ENCODE data around the gene STING1. TPM values are rescaled to one million over a fixed set of nuclear protein-coding genes. Genes with fewer than 3 reads are reported as not detected.

Gene STING1
- total RNA-seq, 1 experiment from 2014 or later, result 0.48 TPM

DNA sequence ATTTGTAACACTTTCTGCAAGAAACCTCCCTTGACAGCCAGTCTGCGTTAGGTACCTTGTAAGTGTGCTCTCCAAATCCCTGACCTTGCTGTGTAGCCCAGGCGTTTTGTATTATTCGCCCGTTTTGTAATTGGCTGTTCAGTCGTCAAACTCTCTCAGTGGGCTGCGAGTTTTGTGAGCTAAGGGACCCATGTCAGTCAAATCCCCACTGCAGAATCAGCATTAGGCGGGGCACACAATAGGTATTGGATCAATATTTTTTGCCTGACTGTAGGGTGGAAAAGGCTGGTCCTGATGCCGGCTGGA is 43.9 kb downstream of the STING1 start:
- H3K9me3 ChIP-seq (ENCODE audit: control insufficient read depth, low read depth, low read length), result no peaks in the 10 kb centered on the region
- H3K9ac ChIP-seq (ENCODE audit: extremely low read depth, insufficient read length, low read length), result peak overlapping the region; percentile 39
- H2AFZ ChIP-seq (ENCODE audit: low read length), result no peak overlapping the region
- H3K23ac ChIP-seq (ENCODE audit: insufficient read length, low read depth, low read length), result no peak overlapping the region
- H3K14ac ChIP-seq (ENCODE audit: insufficient read depth, low read length), result no peak overlapping the region
- H3K27me3 ChIP-seq (ENCODE audit: insufficient read depth, low read length), result no peaks in the 10 kb centered on the region
- H4K8ac ChIP-seq (replicated peaks; ENCODE audit: insufficient read length, low read depth, low read length), result no peak overlapping the region
- no peak overlapping the region for H2BK5ac ChIP-seq (ENCODE audit: insufficient read length, low read length)
- TF ChIP-seq, protein P1, sequence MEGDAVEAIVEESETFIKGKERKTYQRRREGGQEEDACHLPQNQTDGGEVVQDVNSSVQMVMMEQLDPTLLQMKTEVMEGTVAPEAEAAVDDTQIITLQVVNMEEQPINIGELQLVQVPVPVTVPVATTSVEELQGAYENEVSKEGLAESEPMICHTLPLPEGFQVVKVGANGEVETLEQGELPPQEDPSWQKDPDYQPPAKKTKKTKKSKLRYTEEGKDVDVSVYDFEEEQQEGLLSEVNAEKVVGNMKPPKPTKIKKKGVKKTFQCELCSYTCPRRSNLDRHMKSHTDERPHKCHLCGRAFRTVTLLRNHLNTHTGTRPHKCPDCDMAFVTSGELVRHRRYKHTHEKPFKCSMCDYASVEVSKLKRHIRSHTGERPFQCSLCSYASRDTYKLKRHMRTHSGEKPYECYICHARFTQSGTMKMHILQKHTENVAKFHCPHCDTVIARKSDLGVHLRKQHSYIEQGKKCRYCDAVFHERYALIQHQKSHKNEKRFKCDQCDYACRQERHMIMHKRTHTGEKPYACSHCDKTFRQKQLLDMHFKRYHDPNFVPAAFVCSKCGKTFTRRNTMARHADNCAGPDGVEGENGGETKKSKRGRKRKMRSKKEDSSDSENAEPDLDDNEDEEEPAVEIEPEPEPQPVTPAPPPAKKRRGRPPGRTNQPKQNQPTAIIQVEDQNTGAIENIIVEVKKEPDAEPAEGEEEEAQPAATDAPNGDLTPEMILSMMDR (conservative IDR thresholded peaks at IDR 0.05), result no peak
- Mint-ChIP-seq H3K27me3 (ENCODE audit: low read depth) (peaks cover 3% of the 10 kb centered on the region), H3K36me3 (ENCODE audit: insufficient read depth in 1 of 3, low read depth in 3 of 3) (peaks cover 5 to 27% (median 13%) of the 10 kb centered on the region in 3 experiments; a peak in 6 of 7 replicates), H3K4me1 (peaks cover 20% of the 10 kb centered on the region in 2 experiments), H3K27ac (peak overlapping the region in 2 of 3 experiments; percentile 35 to 55; a peak in 2 of 7 replicates), H3K4me3 (peak overlapping the region; percentile 95 to 96), H3K9me3 (no peaks in the 10 kb centered on the region)
- no peak overlapping the region for H2BK120ac ChIP-seq (ENCODE audit: low read depth, low read length, poor library complexity, severe bottlenecking)
- DNase-seq, result no peak
- H3K4me2 ChIP-seq (ENCODE audit: insufficient read depth, insufficient read length, low read length), result peak overlapping the region; percentile 89
- no peak overlapping the region for H3T11ph ChIP-seq (ENCODE audit: low read length)
- H4K91ac ChIP-seq (ENCODE audit: insufficient read length, low read depth, low read length), result no peak overlapping the region
- no peak overlapping the region for H3K4ac ChIP-seq (ENCODE audit: low read depth, low read length)
- no peak overlapping the region for H4K5ac ChIP-seq (ENCODE audit: insufficient read length, low read depth, low read length)
- H2AK5ac ChIP-seq (ENCODE audit: insufficient read length, low read length), result no peak overlapping the region
- H2BK12ac ChIP-seq (ENCODE audit: insufficient read length, low read depth, low read length), result no peak overlapping the region
- peaks cover 2% of the 10 kb centered on the region; the same call in 1 of the 2 replicates for H3K4me1 ChIP-seq (ENCODE audit: insufficient read depth, low read length)
- no peak overlapping the region for H2BK20ac ChIP-seq (ENCODE audit: low read depth, low read length, poor library complexity, severe bottlenecking)
- no peak overlapping the region for H3K18ac ChIP-seq (ENCODE audit: insufficient read length, low read depth, low read length)
- H2BK15ac ChIP-seq (ENCODE audit: low read depth, low read length), result no peak overlapping the region
- H3K23me2 ChIP-seq (ENCODE audit: insufficient read length, low read depth, low read length, poor library complexity, severe bottlenecking), result peaks cover 5% of the 10 kb centered on the region
- H4K20me1 ChIP-seq (ENCODE audit: control insufficient read depth, insufficient read depth, insufficient read length), result no peaks in the 10 kb centered on the region
- no peaks in the 10 kb centered on the region for H3K79me1 ChIP-seq (ENCODE audit: insufficient read depth, low read depth, low read length, poor library complexity, severe bottlenecking)
- H3K56ac ChIP-seq (ENCODE audit: insufficient read length, low read depth, low read length), result no peak overlapping the region
- H3K27ac ChIP-seq (ENCODE audit: insufficient read length, low read depth, low read length), result no peak overlapping the region
- WGBS (ENCODE audit: extremely low coverage, insufficient read length, low lambda C conversion rate), result no CpG with 5 or more reads among the region's 8 CpGs
- H3K79me2 ChIP-seq (ENCODE audit: insufficient read depth, low read length), result 0 out of 2 replicates have a peak, but pooled peaks cover 2% of the 10 kb centered on the region

All from H9 (cell line).